ENCODE data around the gene ASPSCR1. TPM values are rescaled to one million over a fixed set of nuclear protein-coding genes. Genes with fewer than 3 reads are reported as not detected.

ASPSCR1 gene
- total and polyA plus RNA-seq, 9 of the 15 experiments (the other 6 are each of a cell fraction or from before 2014, with no cell fraction given) = 0.90 to 36.9 (median 11.6) TPM

DNA sequence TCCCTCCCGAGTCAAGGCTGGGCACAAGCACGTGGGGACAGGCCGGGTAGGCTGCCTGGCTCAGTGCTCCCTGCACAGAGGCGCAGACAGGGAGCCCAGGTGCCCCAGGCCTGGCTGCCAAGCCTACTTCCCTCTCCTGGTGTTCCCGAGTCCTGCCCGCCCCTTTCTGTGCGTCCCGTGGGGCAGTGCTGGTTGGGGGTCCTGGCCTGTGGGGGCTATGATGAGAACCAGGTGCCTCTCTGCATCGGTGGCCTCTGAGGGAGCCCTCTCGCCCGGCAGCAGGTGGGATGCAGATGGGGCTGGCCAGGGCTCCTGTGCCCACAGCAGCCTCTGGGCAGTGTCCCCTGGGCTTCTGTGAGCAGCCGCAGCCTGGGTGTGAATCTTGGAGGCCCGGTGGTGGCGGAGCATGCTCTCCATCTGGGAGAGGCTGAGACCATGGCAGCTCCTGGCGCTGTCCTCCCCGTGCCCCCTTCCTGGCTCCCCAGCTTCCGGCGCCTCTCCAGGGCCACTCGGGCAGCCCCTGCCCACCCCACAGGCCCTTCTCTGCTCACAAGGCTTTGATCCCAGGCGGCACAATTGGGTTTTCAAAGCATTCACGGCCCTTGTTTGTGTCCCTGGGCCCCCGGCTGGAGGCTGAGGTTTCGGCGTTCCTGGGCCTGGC lies 38.0 kb downstream of the ASPSCR1 start (continued):
- TF ChIP-seq, protein P1, sequence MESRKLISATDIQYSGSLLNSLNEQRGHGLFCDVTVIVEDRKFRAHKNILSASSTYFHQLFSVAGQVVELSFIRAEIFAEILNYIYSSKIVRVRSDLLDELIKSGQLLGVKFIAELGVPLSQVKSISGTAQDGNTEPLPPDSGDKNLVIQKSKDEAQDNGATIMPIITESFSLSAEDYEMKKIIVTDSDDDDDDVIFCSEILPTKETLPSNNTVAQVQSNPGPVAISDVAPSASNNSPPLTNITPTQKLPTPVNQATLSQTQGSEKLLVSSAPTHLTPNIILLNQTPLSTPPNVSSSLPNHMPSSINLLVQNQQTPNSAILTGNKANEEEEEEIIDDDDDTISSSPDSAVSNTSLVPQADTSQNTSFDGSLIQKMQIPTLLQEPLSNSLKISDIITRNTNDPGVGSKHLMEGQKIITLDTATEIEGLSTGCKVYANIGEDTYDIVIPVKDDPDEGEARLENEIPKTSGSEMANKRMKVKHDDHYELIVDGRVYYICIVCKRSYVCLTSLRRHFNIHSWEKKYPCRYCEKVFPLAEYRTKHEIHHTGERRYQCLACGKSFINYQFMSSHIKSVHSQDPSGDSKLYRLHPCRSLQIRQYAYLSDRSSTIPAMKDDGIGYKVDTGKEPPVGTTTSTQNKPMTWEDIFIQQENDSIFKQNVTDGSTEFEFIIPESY (CRISPR knock-in tag; IDR thresholded peaks at IDR 0.05) = peak; percentile 42; the same call in 1 of the 2 replicates
- TF ChIP-seq ZNF143 (CRISPR knock-in tag; IDR thresholded peaks at IDR 0.05) = no peak

DNA sequence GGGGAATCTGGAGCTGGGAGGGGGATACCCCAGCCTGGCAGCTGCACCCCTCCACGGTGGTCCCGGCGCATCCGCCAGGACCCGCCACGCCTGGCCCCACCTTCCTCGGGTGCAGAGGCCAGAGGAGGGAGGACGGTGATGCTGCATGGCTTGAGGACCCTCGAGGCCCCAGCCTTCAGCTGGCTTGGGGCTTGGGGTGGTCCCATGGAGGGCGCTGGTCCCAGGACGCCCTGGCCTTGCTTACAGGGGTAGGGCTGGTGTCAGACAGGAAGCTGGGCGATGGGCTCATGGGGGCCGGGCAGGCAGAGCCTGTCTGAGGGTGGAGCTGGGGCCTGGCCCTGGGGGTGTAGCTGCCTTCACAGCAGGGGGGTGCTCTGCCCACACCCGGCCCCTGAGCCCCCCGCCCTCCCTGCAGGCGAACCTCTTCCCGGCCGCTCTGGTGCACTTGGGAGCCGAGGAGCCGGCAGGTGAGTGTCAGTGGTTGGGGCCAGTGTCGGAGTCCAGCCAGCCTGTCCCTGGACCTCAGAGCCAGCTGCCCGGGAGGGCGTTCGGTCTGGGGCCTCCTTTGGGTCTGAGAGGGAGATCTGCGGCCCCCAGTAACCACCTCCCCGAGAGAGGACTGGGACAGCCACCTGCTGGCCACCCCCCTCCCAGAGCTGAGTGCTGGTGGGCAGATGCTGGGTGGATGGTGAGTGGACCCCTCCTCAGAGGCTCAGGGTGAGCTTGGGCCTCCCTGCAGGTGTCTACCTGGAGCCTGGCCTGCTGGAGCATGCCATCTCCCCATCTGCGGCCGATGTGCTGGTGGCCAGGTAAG lies 38.8 kb downstream of the ASPSCR1 start:
- intact Hi-C loops (cut with micrococcal nuclease) = no loop called here
- H3K27ac ChIP-seq (ENCODE audit: extremely low read depth, low read depth, low read length) = no peak overlapping the region
- H3K9ac ChIP-seq (ENCODE audit: insufficient read depth in 1 of 2, low read depth in 2 of 2, low read length in 2 of 2) = no peak overlapping the region
- no peak overlapping the region for H2AFZ ChIP-seq (ENCODE audit: low read depth, low read length)
- H3K79me2 ChIP-seq (ENCODE audit: control insufficient read depth, insufficient read depth, low read length) = peaks cover 13% of the 10 kb centered on the region
- peaks cover 11 to 96% of the 10 kb centered on the region in 2 experiments; a peak in 4 of 5 replicates for H3K4me1 ChIP-seq (replicated peaks in 1 of 2; ENCODE audit: control insufficient read depth in 2 of 2, insufficient read depth in 2 of 2, low read length in 2 of 2)
- POLR2A ChIA-PET = interaction anchor here (0.7 to 1.0 kb wide), 2 partner anchors 19 to 73 kb away, joined by 3 to 4 read pairs; no protein-coding TSS in a partner anchor
- DNase-seq (ENCODE audit: extremely low read depth in 1 of 4, low spot score in 3 of 4) (no peak), ATAC-seq (no peak), FAIRE-seq (no peak)
- H4K20me1 ChIP-seq (replicated peaks; ENCODE audit: control insufficient read depth, insufficient read depth, low read length) = peaks cover 14% of the 10 kb centered on the region
- H3K4me3 ChIP-seq = no peak overlapping the region
- H3K9me1 ChIP-seq (ENCODE audit: control insufficient read depth, insufficient read depth, low read length) = no peaks in the 10 kb centered on the region
- in situ Hi-C loops (cut with MboI) = no loop called here
- no peaks in the 10 kb centered on the region for H3K27me3 ChIP-seq (ENCODE audit: control insufficient read depth in 2 of 2, insufficient read depth in 2 of 2, low read length in 2 of 2)
- no TSS peak for BruUV-seq (replicated peaks)
- peaks cover 30% of the 10 kb centered on the region; the same call in 1 of the 3 replicates for H3K36me3 ChIP-seq (ENCODE audit: control insufficient read depth, insufficient read depth, low read length)
- H3K9me3 ChIP-seq (replicated peaks; ENCODE audit: control insufficient read depth, insufficient read depth, low read depth, low read length) = no peaks in the 10 kb centered on the region
- WGBS (ENCODE audit: insufficient coverage, low coverage, missing lambda C conversion rate) = 85% methylated on average over 15 of the region's 28 CpGs
- CTCF ChIA-PET (ENCODE audit: low intra/inter-chr PET ratio) = no interaction called here
- no peak overlapping the region for H3K4me2 ChIP-seq (ENCODE audit: insufficient read depth, low read length)
- no peak for TF ChIP-seq ZBTB26 (CRISPR knock-in tag; IDR thresholded peaks at IDR 0.05)
- TF ChIP-seq ZNF280B (CRISPR knock-in tag; IDR thresholded peaks at IDR 0.05) = no peak
- peak; percentile 50 for TF ChIP-seq POLR2G (IDR thresholded peaks at IDR 0.05; ENCODE audit: low read depth, low read length)
- no peak for TF ChIP-seq SPI1 (IDR thresholded peaks at IDR 0.05; ENCODE audit: borderline replicate concordance, low read depth, low read length)
- TF ChIP-seq NR1H2 (CRISPR knock-in tag; IDR thresholded peaks at IDR 0.05) = no peak
- TF ChIP-seq NFIX (CRISPR knock-in tag; IDR thresholded peaks at IDR 0.05; ENCODE audit: low read depth) = no peak
- TF ChIP-seq THRAP3 (IDR thresholded peaks at IDR 0.05; ENCODE audit: borderline replicate concordance) = no peak
- no peak for TF ChIP-seq MBD2 (IDR thresholded peaks at IDR 0.05; ENCODE audit: borderline replicate concordance, low read depth)
- no peak for TF ChIP-seq ZNF444 (CRISPR knock-in tag; IDR thresholded peaks at IDR 0.05)
- TF ChIP-seq RBM22 (IDR thresholded peaks at IDR 0.05; ENCODE audit: low read depth, low read length, poor library complexity, severe bottlenecking) = peak; percentile 15
- no peak for TF ChIP-seq RBM15 (IDR thresholded peaks at IDR 0.05; ENCODE audit: insufficient read depth, low read length)

All from K562 (cell line).